HepG2 (cell line): ENCODE results near the gene UCP1. TPM values are rescaled to one million over a fixed set of nuclear protein-coding genes. Genes with fewer than 3 reads are reported as not detected.
A peak's percentile ranks its signal among the peaks of the same experiment; 100 is the strongest.

ENCODE experiments used
- AKAP8 ChIP-seq: sonication (generic); formaldehyde crosslinking; IDR thresholded peaks from 2 replicates; pipeline ENCODE4 v1.5.1; 2020; ENCODE audit warnings: mild to moderate bottlenecking, missing genetic modification reagents
- CCDC6 ChIP-seq: sonication (generic); formaldehyde crosslinking; IDR thresholded peaks from 2 replicates; pipeline ENCODE4 v1.8.1; 2022; ENCODE audit warnings: mild to moderate bottlenecking, missing genetic modification reagents, moderate library complexity
- EP300 ChIP-seq, 3 experiments: sonication (generic) in 1 of 3; formaldehyde crosslinking in 1 of 3; IDR thresholded peaks; 2 replicates each; pipeline versions ENCODE4 v1.5.1 to v1.6.1; 2011 to 2020; ENCODE audit warnings: low read depth in 2 of 3, low read length in 2 of 3, borderline replicate concordance in 1 of 3, improper control_type of control experiment in 1 of 3, mild to moderate bottlenecking in 1 of 3, missing genetic modification reagents in 1 of 3, moderate library complexity in 1 of 3
- FOXP1 ChIP-seq, 2 experiments: fragments of 450-650 bp in 1 of 2; IDR thresholded peaks; 2 replicates each; pipeline ENCODE4 v1.6.1; 2017 to 2018; ENCODE audit warnings: antibody characterized with exemption in 1 of 2
- JUN ChIP-seq: sonication (generic); formaldehyde crosslinking; IDR thresholded peaks from 2 replicates; pipeline ENCODE4 v1.4.0; 2020; ENCODE audit warnings: mild to moderate bottlenecking, missing genetic modification reagents
- SNAPC2 ChIP-seq: sonication (generic); formaldehyde crosslinking; IDR thresholded peaks from 2 replicates; pipeline ENCODE4 v1.8.1; 2022; ENCODE audit warnings: mild to moderate bottlenecking, missing genetic modification reagents
- SP140L ChIP-seq: sonication (generic); formaldehyde crosslinking; IDR thresholded peaks from 2 replicates; pipeline ENCODE4 v1.4.0; 2020; ENCODE audit warnings: missing genetic modification reagents, borderline replicate concordance
- ZBTB3 ChIP-seq: sonication (generic); formaldehyde crosslinking; IDR thresholded peaks from 2 replicates; pipeline ENCODE4 v1.4.0; 2020; ENCODE audit warnings: low read depth, mild to moderate bottlenecking, moderate library complexity, missing genetic modification reagents, borderline replicate concordance
- ZNF282 ChIP-seq: fragments of 450-650 bp; IDR thresholded peaks from 2 replicates; pipeline ENCODE4 v1.6.1; 2018; ENCODE audit not compliant: partially characterized antibody
- ZNF674 ChIP-seq: sonication (generic); formaldehyde crosslinking; IDR thresholded peaks from 2 replicates; pipeline ENCODE4 v1.5.0; 2020; ENCODE audit warnings: low read depth, mild to moderate bottlenecking, missing genetic modification reagents
- polyA plus RNA-seq, 8 experiments: library from polyadenylated mRNA; depleted of rRNA in 3 of 8; stranded (reverse) in 7 of 8; unstranded in 1 of 8; fragments of >200 nt; fragmentation: Illumina TruSeq in 4 of 8; extraction: Trizol in 4 of 8; gene quantifications; 2 replicates each; pipeline versions ENCODE4 v1.2.1 to v1.2.3, GENCODE V29; 2011 to 2016; ENCODE audit warnings: low read depth in 4 of 8, missing spikeins in 1 of 8, mixed read lengths in 1 of 8; ENCODE audit not compliant: insufficient read depth in 1 of 8
- total RNA-seq, 5 experiments: library from RNA; depleted of rRNA; stranded (reverse); fragments of >200 nt; fragmentation: Illumina TruSeq; extraction: Trizol; gene quantifications; 2 replicates each; pipeline ENCODE4 v1.2.3, GENCODE V29; 2016; ENCODE audit warnings: low read depth in 1 of 5
- TF ChIP-seq, protein P1 (sequence below): sonication (generic); formaldehyde crosslinking; IDR thresholded peaks from 2 replicates; pipeline ENCODE4 v1.4.0; 2020; ENCODE audit warnings: missing genetic modification reagents
- TF ChIP-seq, protein P2 (sequence below): sonication (generic); formaldehyde crosslinking; IDR thresholded peaks from 2 replicates; pipeline ENCODE4 v1.5.1; 2020; ENCODE audit warnings: missing genetic modification reagents, mild to moderate bottlenecking, borderline replicate concordance
- TF ChIP-seq, protein P3 (sequence below): sonication (generic); formaldehyde crosslinking; IDR thresholded peaks from 2 replicates; pipeline ENCODE4 v1.5.0; 2020; ENCODE audit warnings: mild to moderate bottlenecking, missing genetic modification reagents, borderline replicate concordance

Gene UCP1
- total and polyA plus RNA-seq, 2 of the 13 experiments (the other 11 are each of a cell fraction or from before 2014, with no cell fraction given): 0.11 TPM

GRCh38 chr4:140529434-140529833 is 39.3 kb downstream of the UCP1 start (continued):
- TF ChIP-seq, protein P1, sequence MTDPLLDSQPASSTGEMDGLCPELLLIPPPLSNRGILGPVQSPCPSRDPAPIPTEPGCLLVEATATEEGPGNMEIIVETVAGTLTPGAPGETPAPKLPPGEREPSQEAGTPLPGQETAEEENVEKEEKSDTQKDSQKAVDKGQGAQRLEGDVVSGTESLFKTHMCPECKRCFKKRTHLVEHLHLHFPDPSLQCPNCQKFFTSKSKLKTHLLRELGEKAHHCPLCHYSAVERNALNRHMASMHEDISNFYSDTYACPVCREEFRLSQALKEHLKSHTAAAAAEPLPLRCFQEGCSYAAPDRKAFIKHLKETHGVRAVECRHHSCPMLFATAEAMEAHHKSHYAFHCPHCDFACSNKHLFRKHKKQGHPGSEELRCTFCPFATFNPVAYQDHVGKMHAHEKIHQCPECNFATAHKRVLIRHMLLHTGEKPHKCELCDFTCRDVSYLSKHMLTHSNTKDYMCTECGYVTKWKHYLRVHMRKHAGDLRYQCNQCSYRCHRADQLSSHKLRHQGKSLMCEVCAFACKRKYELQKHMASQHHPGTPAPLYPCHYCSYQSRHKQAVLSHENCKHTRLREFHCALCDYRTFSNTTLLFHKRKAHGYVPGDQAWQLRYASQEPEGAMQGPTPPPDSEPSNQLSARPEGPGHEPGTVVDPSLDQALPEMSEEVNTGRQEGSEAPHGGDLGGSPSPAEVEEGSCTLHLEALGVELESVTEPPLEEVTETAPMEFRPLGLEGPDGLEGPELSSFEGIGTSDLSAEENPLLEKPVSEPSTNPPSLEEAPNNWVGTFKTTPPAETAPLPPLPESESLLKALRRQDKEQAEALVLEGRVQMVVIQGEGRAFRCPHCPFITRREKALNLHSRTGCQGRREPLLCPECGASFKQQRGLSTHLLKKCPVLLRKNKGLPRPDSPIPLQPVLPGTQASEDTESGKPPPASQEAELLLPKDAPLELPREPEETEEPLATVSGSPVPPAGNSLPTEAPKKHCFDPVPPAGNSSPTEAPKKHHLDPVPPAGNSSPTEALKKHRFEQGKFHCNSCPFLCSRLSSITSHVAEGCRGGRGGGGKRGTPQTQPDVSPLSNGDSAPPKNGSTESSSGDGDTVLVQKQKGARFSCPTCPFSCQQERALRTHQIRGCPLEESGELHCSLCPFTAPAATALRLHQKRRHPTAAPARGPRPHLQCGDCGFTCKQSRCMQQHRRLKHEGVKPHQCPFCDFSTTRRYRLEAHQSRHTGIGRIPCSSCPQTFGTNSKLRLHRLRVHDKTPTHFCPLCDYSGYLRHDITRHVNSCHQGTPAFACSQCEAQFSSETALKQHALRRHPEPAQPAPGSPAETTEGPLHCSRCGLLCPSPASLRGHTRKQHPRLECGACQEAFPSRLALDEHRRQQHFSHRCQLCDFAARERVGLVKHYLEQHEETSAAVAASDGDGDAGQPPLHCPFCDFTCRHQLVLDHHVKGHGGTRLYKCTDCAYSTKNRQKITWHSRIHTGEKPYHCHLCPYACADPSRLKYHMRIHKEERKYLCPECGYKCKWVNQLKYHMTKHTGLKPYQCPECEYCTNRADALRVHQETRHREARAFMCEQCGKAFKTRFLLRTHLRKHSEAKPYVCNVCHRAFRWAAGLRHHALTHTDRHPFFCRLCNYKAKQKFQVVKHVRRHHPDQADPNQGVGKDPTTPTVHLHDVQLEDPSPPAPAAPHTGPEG (CRISPR knock-in tag): no peak
- TF ChIP-seq AKAP8 (CRISPR knock-in tag) (no peak), SNAPC2 (CRISPR knock-in tag) (no peak), FOXP1 (IDR thresholded peaks at IDR 0.05) (no peak), FOXP1 (CRISPR knock-in tag; IDR thresholded peaks at IDR 0.05) (0 out of 2 replicates have a peak, but pooled peaks have one; percentile 11), SP140L (CRISPR knock-in tag) (0 out of 2 replicates have a peak, but pooled peaks have one; percentile 46), JUN (CRISPR knock-in tag) (no peak), EP300 (IDR thresholded peaks at IDR 0.05; ENCODE audit: low read depth in 2 of 2, low read length in 2 of 2) (peak in 1 of 2 experiments; percentile 24; a peak in 1 of 4 replicates), EP300 (CRISPR knock-in tag; IDR thresholded peaks at IDR 0.05; ENCODE audit: borderline replicate concordance) (no peak), ZNF674 (no peak), ZNF282 (no peak), ZBTB3 (no peak), CCDC6 (CRISPR knock-in tag) (no peak)
- TF ChIP-seq, protein P2, sequence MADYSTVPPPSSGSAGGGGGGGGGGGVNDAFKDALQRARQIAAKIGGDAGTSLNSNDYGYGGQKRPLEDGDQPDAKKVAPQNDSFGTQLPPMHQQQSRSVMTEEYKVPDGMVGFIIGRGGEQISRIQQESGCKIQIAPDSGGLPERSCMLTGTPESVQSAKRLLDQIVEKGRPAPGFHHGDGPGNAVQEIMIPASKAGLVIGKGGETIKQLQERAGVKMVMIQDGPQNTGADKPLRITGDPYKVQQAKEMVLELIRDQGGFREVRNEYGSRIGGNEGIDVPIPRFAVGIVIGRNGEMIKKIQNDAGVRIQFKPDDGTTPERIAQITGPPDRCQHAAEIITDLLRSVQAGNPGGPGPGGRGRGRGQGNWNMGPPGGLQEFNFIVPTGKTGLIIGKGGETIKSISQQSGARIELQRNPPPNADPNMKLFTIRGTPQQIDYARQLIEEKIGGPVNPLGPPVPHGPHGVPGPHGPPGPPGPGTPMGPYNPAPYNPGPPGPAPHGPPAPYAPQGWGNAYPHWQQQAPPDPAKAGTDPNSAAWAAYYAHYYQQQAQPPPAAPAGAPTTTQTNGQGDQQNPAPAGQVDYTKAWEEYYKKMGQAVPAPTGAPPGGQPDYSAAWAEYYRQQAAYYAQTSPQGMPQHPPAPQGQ (CRISPR knock-in tag): no peak
- TF ChIP-seq, protein P3, sequence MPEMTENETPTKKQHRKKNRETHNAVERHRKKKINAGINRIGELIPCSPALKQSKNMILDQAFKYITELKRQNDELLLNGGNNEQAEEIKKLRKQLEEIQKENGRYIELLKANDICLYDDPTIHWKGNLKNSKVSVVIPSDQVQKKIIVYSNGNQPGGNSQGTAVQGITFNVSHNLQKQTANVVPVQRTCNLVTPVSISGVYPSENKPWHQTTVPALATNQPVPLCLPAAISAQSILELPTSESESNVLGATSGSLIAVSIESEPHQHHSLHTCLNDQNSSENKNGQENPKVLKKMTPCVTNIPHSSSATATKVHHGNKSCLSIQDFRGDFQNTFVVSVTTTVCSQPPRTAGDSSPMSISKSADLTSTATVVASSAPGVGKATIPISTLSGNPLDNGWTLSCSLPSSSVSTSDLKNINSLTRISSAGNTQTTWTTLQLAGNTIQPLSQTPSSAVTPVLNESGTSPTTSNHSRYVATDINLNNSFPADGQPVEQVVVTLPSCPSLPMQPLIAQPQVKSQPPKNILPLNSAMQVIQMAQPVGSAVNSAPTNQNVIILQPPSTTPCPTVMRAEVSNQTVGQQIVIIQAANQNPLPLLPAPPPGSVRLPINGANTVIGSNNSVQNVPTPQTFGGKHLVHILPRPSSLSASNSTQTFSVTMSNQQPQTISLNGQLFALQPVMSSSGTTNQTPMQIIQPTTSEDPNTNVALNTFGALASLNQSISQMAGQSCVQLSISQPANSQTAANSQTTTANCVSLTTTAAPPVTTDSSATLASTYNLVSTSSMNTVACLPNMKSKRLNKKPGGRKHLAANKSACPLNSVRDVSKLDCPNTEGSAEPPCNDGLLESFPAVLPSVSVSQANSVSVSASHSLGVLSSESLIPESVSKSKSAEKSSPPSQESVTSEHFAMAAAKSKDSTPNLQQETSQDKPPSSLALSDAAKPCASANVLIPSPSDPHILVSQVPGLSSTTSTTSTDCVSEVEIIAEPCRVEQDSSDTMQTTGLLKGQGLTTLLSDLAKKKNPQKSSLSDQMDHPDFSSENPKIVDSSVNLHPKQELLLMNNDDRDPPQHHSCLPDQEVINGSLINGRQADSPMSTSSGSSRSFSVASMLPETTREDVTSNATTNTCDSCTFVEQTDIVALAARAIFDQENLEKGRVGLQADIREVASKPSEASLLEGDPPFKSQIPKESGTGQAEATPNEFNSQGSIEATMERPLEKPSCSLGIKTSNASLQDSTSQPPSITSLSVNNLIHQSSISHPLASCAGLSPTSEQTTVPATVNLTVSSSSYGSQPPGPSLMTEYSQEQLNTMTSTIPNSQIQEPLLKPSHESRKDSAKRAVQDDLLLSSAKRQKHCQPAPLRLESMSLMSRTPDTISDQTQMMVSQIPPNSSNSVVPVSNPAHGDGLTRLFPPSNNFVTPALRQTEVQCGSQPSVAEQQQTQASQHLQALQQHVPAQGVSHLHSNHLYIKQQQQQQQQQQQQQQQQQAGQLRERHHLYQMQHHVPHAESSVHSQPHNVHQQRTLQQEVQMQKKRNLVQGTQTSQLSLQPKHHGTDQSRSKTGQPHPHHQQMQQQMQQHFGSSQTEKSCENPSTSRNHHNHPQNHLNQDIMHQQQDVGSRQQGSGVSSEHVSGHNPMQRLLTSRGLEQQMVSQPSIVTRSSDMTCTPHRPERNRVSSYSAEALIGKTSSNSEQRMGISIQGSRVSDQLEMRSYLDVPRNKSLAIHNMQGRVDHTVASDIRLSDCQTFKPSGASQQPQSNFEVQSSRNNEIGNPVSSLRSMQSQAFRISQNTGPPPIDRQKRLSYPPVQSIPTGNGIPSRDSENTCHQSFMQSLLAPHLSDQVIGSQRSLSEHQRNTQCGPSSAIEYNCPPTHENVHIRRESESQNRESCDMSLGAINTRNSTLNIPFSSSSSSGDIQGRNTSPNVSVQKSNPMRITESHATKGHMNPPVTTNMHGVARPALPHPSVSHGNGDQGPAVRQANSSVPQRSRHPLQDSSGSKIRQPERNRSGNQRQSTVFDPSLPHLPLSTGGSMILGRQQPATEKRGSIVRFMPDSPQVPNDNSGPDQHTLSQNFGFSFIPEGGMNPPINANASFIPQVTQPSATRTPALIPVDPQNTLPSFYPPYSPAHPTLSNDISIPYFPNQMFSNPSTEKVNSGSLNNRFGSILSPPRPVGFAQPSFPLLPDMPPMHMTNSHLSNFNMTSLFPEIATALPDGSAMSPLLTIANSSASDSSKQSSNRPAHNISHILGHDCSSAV (CRISPR knock-in tag): no peak
